Measurements from ENCODE around the gene SNUPN.
A peak's percentile ranks its signal among the peaks of the same experiment; 100 is the strongest.

The SNUPN gene

DNA sequence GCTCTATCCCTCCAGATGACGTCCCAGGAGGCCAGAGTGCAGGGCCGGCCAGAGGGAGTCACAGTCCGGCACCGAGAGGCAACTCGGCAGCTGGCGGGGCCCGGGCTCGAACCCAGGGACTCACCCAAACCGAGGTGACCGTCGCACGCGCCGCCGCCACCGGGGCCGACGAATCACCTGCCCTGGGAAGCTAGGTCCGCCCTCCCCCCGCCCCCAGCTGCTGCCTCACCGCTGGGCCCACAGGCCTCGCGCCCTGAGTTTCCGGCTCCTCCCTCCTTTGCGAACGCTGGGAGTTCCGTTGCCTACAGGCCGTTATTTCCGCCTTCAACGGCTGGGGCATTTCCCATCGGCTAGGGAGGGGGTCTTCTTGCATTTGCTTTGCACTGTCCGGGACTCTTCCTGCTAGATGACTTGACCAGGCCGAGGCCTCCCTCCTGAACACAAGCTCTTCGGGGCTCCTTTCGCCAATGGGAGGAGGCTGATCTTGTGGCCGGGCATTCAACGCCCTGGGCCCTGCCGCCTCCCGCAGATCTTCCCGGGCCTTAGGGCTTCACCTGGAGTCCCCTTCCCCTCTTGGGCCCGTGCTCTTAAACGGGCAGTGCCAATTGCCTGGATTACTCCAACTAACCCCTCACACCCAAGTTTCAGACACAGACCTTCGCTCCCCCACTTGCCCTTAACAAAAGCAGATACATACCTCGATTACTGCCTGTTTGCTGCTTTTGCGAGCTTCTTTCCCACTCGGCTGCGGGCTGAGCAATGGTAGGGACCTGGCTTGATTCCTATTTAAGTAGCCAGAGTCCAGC, at the start of gene SNUPN:
Gene SNUPN (minus strand): TSS at position 184 of the 806 bp plus-strand sequence. CDS start 4,674 bp downstream, outside the sequence.
- DNase-seq (ENCODE audit: low read depth, low spot score): peak; percentile 61

DNA sequence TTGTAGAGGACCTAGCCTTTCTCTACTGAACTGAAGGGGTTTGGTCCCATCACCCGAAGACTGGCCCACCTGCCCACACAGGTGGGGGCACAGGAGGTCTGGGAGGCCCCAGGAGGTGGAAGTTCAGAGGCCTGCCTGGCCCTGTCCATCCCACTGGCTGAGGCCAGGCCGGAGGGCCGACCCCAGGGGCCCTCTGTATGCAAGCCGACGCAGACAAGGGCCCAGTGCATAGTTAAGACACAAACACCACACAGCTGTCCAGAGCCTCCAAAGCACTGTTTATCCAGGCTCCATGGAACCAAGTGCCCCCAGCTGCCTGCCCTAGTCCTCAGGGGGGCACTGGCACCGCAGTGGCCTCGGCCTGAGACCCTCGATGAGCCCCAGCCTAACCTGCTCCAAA, 48.8 kb upstream of the SNUPN start:
- no peak for DNase-seq (ENCODE audit: low read depth, low spot score)

DNA sequence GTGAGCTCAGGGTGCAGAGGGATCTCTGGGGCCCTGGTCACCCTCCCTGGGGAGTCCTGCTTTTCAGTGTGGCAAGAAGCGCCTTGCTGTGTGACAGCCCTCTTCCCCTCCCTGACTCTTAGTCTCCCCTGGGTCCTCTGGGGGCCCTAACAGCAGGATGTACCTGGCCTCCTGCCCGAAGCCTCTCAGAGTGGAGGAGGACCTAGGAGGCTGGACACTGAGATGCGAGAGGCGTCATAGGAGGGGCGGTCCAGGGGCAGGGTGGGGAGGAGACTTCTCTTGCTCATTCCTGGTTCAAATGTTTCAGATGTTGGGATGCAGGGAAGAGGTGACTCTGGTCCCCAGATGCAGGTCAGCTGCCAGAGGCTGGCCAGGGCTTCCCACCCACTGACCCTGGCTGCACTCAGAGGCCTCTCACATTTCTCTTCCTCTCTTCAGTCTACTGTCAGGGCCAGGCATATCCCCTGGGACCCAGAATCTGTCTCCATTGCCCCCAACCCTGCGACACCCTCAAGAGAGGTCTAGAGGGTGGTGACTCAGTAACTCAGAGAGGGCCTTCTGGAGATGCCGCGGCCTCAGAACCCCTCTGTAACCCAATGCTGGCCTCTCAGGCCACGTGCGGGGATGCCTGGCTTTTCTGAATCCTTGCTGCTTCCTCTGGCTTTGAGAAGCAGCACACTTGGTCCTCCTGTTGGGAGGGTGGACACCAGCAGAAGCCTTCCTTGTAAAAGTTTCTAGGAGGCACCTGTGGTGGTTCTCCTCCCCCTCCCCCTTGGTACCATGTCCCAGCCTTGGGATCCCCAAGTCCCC, 48.1 kb upstream of the SNUPN start:
- no peak for DNase-seq (ENCODE audit: low read depth, low spot score)

DNA sequence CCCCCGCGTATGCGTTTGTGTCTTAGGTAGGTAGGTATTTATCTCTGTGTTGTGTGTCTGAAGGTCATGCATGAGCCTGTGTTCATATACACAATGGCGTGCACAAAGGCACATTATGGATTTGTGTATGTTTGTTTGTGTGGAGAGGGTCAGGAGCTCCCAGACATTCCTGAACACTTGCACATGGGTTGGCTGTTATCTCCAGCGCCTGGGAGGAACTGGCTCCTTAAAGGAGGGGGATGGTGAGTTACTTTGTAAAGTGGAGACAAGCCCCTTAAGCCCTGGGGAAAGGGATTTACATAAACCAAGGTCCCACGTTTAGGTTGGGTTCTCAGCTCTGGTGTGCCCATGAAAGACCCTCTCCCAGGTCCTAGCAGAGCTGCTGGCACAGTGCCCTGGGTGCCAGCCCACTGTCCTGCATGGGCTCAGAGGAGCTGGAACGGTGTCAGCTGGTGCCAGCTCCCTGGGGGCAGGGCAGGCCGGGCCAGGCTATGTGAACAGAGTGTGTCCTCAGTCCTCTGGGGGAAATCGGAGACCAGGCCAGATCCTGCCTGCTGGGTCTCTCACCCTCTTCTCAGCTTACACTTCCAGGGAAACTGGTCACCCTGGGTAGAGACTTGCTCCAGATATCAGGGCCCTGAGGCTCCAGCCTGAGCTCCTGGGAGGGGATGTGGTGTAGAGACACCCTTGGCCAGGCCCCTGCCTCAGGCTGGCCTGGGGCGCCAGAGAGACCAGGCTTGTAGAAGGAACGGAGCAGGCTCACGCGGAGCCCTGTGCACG, 47.3 kb upstream of the SNUPN start:
- no peak for DNase-seq (ENCODE audit: low read depth, low spot score)

DNA sequence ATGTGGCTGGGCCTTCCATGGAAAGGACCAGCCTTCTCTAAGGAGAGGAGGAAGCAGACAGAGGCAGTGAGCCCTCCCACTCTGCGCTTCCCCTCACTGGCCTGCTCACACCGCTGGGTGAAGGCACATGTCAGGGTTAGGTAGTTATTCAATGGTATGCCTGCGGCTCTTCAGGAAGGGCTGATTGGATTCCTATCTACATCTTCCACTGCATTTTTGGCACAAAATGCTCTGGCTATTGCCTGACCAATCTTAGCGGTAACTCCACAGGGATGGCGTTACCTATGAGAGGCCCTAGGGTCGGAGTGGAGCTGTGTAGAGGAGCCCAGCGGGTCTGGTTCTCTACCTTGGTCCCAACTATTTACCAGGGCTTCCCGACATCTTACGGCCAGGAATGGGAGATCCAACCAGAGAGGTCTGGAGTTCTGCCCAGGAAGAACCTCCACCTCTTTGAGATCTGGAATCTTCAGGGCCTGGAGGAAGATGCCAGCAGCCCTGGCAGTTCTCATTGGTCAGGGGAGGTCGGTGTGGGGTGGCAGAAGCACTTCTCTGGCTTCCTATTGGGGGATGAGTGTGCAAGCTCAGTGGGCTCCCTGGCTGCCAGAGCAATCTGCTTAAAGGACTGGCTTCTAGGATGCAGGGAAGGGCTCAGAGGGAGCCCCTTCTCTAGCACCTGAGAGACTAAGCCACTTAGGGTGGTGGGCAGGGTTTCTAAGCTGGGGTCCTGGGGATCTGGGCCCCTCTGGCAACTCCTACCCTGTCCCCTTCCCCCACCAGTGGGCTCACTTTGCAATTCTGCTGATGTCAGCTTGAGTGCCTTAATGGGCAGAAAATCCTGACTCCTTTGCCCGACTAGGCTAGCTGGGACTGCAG, 46.4 kb upstream of the SNUPN start:
- no peak for DNase-seq (ENCODE audit: low read depth, low spot score)

DNA sequence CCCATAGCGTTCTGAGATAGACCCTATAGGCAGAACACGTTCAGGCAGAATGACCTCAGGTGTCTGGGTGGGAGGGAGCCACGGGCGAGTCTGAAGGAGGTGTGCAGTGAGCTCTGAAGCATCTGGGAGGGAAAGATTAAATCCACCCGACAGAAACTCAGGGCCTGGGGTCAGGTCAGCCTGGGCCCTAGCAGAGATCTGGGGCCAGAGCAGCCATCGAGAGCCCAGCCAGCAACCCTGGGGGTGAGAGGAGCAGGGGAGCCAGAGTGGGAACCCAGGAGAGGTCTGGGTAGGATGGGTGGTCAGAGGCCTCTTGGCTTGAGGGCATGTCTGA, 44.3 kb upstream of the SNUPN start:
- no peak for DNase-seq (ENCODE audit: low read depth, low spot score)

DNA sequence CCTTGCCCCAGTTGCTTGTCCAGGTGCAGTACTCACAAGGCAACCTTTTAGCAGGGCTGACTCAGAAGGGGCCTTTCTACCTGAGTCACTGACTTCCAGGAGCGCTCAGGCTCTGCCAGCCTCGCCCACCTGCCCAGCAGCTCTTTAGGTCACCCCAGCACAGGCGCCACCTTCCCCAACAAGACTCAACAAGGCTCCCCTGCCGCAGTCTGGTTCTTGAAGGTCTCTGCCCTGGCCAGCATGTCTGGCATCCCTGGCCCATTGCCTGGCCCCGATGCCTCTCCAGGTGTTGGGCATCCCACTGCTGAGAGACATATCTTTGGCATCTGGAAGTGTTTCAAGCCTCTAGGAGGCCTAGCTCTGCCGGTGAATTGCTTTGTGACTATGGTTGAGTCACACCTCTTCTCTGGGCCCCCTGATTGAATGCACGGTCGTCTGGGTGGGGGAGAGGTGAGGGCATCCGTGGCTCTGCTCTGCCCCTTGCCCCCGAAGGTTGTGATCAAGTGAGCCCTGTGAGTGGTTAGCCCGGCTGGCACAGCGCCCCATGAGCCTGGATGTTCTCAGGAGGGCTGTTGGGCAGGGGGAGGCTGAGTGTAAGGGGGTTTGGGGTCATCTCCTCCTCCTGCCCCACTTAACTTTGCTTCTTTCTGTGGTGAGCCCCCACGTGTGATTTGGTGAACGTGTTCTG, 43.8 kb upstream of the SNUPN start:
- DNase-seq (ENCODE audit: low read depth, low spot score): no peak

DNA sequence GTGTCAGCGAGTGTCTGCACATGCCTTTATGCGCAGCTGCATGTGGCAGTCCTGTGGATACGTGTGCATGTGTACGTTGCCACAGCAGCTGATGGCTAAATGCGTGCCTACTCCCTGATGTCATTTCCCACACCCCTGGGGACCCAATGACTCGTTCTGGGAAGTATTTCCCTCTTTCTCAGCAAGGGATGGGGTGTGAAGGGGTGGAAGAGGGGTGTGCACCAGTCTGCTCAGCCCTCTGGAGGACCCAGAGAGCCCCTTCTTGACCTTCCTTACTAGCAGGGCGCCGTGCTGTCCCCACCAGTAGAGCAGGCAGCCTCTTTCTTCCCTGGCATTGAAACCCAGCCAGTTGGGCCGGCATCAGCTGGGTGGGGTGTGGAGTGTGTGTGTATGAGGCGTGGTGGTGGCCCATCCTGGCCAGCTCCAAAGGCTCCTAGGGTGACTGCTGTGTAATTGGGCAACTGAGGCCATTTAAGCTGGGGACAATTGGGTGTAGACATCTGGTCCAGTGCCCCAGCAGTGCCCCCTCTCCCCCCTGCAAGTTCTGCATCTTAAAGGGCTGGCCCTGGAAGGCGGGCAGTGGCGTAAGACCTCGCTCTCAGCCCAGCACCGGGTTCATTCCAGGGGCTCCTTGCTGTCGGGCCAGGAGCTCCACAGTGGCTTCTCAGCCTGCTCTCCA, 41.4 kb upstream of the SNUPN start:
- DNase-seq (ENCODE audit: low read depth, low spot score): peak; percentile 77

DNA sequence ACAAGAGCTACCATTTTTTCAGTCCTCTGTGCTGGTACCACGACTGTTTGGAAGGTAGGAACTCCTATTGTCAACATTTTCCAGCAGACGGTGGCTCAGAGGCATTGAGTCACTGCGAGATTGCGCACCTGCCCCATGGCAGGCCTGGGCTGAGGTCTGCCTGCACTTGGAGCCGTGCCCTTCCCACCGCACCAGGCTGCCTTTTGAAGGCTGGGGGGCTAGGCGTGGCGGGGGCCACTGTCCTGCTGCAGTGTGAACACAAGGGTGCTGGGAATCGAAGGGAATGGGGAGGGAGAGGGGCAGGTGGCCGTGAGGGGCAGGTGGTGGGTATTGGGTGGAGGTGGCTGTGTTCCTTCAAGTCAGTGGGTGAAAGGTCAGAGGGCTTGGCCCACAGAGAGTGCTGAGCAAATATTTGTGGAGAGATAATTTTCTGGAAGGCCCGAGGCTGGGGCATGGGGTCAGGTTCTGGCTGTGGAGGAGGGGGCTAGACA, 38.5 kb upstream of the SNUPN start:
- no peak for DNase-seq (ENCODE audit: low read depth, low spot score)

DNA sequence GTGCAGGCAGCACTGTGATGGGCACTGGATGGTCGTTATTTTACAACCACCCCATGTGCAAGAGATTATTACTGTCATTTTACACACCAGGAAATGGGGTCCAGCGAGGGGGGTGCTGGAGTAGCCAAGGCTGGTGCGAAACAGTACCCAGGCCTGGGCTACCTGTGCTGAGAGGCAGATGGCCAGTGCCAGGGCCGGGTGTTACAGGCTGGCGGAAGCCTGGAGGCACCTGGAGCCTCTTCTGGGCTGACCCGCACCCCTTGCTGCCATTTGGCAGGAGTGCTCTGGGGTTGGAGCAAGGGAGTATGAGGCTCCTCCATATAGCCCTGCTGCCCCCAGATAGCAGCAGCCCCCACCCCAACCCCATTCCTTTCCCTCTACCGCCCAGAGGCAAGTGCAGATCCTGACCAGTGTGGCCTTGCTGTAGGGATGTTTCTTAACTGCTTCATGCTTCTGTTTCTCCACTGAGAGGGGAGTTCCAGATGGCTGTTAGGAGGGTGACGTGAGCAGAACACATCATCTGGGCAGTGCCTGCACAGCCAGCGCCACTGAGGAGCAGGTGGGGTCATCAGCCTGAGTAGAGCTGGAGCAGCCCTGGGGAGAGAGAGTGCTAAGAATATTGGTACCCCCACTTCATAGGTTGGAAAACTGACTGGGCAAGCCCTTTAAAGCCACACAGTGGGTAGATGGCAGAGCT, 37.4 kb upstream of the SNUPN start:
- no peak for DNase-seq (ENCODE audit: low read depth, low spot score)

DNA sequence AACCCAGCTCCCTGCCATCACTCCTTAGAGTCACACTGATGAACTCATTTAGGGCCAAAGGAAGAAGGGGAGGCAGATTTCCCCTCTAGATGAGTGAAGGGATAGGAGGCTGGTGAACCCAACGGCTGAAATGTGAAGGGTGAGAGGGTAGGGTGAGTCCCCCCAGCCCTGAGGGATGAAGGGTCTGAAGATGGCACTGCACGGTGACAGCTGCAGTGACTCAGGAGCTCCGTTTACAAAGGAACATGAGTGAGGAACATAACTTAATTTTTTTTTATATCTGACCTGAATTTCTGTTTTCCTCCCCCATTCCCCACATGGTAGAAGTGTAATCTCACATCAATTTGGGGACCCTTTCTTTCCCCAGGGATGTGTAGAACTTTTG, 36.2 kb upstream of the SNUPN start:
- DNase-seq (ENCODE audit: low read depth, low spot score): no peak

DNA sequence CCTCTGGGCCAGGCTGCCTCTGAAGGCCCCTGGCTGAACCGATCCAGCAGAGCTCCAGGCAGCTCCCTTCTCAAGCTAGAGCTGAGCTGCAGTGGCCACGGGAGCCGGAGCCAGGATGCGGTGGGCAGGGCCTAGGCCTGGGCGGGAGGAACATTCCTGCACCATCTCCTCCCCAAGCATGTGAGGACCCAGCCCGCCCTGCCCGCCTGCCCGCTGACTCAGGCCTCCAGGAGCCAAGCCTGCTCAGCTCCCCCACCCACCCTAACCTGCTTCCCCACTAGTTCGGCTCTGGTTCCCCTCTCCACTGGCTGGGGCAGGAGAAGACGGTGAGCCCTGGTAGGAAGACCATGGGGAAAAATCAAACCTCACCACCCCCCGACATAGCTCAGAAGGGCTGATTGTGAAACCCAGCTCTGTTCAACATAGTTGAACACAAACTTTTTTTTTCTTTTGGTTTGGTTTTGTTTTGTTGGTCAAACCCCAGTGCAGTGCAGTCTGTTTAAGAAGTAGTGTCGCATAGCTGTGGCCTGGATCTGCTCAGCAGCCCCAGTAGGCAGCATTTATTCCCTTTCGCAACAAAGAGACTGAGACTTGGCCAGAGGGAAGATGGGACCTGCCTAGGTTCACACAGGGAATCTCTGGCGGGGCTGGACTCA, 35.7 kb upstream of the SNUPN start:
- DNase-seq (ENCODE audit: low read depth, low spot score): peak; percentile 69

DNA sequence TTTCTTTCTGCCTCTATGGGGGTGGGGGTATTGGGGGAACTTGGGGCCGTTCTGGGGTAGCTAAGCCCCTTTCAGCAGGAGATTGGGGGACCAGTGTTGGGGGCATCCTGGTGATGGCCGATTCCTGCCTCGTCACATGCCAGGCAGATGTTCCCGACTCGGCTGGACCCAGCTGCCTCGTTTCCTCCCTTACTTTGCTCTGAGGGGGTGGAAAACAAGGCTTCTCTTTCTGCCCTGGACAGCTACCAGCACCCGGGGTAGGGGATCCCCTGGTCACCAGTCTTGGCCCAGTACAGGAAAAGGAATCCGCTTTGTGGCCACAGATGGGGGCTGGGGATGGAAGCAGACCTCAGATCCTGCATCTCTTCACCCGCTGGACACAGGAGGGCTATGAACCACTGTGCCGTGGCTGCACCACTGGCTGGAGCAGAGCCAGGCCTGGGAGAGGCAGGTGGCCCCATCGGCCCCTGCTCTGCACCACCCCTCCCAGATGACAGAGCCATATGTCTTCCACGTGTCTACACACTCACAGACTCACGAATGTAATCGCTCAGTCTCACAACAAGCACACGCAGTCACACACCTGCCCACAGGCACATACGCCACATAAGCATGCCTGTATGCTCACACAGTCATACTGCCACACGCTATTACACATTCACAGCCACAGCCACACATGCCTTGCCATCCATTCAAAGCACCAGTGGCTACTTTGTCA, 34.6 kb upstream of the SNUPN start:
- no peak for DNase-seq (ENCODE audit: low read depth, low spot score)

DNA sequence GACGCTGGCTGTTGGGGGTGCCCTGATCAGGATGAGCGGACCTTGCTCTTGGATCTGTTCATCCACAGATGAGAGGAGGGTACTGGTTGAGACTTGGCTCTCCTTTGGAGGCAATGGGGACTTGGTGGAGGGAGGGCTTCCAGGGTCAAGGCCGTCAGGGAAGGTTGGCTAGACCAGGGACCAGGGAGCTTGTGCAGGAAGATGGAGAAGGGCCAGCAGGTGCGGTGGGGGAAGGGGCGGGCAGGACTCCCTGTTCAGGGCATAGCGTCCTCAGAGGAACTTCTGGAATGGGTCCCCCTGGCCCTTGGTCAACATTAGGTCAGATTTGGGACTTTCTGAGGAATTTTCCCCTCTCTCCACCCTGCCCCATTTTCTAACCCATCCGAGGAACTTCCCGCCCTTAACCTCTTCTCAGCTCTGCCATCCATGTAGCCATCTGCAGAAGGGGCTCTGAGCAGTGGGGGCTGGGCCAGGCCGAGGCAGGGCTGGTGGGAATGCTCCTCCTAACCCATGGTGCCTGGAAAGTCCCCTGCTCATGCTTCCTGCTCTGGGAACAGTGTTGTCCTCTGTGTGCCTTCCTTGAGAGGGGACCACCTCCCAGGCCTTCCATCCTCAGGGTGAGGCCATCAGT, 33.7 kb upstream of the SNUPN start:
- no peak for DNase-seq (ENCODE audit: low read depth, low spot score)

DNA sequence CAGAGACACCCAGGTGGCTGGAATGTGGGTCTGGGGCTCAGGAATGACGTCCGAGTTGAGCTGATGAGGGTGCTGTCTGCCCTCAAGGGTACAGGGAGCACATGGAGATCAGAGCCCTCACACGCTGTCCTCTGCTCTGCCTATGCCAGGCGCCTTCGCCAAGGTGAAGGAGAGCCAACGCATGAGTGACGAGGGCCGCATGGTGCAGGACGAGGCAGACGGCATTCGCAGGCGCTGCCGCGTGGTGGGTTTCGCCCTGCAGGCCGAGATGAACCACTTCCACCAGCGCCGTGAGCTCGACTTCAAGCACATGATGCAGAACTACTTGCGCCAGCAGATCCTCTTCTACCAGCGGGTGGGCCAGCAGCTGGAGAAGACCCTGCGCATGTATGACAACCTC, 31.3 kb upstream of the SNUPN start:
- no peak for DNase-seq (ENCODE audit: low read depth, low spot score)

DNA sequence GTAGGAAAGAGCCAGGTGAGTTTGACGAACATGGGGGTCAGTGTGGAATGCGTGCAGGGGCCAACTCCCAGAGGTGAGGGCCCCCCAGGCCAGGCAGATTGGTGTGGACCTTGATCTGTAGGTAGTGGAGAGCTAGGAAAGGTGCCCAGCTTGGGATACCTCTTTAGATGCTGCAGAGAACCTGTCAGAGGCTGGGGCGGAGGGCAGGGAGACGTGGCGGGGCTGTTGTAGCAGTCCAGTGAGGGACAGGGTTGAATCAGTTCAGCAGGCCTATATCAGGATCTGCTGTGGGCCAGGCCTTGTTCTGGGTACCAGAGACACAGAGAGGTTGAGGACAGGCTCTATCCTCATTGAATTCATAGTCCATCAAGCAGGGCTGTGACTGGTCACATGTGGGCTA, 30.8 kb upstream of the SNUPN start:
- DNase-seq (ENCODE audit: low read depth, low spot score): no peak

DNA sequence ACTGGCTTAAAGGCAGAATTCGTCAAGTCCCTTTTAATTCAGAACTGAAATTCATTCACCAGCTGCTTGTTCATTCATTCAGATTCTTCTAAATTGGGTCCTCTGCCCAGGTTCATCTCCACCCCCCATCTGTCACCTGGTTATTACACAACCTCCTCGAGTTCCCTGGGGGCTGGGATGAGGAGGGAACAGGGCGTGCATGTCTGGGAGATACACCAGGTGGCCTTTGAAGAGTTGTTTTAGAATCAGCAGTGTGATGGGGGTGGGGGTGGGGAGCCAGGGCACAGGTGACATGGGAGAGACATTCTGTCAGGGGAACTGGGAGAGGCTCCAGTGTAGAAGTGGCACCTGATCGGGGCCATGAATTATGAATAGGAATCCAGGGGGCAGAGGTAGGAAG, 30.4 kb upstream of the SNUPN start:
- no peak for DNase-seq (ENCODE audit: low read depth, low spot score)
